Keratinocyte (primary cell): ENCODE results near the gene ADAM19.
"Not testable (repeated sequence)": the region's sequence is repeated elsewhere in the genome, so short reads cannot be mapped to it uniquely, and the experiment has no call there.

Experiments used
- EZH2 ChIP-seq: IDR thresholded peaks from one replicate; pipeline ENCODE4 v1.6.1; 2012; ENCODE audit warnings: inconsistent platforms, mild to moderate bottlenecking, low read length, moderate library complexity
- TF ChIP-seq, protein P1 (sequence below), 3 experiments: IDR thresholded peaks in 1 of 3; conservative IDR thresholded peaks in 1 of 3; optimal IDR thresholded peaks in 1 of 3; 2 replicates in 2 of 3; 3 replicates in 1 of 3; pipeline versions ENCODE3 to v1.5.1; 2011; ENCODE audit warnings: low read length in 3 of 3, mild to moderate bottlenecking in 3 of 3, moderate library complexity in 2 of 3, control low read depth in 1 of 3, inconsistent platforms in 1 of 3; ENCODE audit not compliant: insufficient read depth in 2 of 3; ENCODE audit errors: extremely low read depth in 1 of 3

DNA sequence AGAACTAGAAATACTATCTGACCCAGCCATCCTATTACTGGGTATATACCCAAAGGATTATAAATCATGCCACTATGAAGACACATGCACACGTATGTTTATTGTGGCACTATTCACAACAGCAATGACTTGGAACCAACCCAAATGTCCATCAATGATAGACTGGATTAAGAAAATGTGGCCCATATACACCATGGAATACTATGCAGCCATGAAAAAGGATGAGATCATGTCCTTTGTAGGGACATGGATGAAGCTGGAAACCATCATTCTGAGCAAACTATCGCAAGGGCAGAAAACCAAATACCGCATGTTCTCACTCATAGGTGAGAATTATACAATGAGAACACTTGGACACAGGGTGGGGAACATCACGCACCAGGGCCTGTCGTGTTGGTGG lies 145.7 kb downstream of the ADAM19 start:
- TF ChIP-seq EZH2: not testable (repeated sequence)
- TF ChIP-seq, protein P1, sequence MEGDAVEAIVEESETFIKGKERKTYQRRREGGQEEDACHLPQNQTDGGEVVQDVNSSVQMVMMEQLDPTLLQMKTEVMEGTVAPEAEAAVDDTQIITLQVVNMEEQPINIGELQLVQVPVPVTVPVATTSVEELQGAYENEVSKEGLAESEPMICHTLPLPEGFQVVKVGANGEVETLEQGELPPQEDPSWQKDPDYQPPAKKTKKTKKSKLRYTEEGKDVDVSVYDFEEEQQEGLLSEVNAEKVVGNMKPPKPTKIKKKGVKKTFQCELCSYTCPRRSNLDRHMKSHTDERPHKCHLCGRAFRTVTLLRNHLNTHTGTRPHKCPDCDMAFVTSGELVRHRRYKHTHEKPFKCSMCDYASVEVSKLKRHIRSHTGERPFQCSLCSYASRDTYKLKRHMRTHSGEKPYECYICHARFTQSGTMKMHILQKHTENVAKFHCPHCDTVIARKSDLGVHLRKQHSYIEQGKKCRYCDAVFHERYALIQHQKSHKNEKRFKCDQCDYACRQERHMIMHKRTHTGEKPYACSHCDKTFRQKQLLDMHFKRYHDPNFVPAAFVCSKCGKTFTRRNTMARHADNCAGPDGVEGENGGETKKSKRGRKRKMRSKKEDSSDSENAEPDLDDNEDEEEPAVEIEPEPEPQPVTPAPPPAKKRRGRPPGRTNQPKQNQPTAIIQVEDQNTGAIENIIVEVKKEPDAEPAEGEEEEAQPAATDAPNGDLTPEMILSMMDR (optimal IDR thresholded peaks at IDR 0.05 in 1 of 3, IDR thresholded peaks at IDR 0.05 in 1 of 3, conservative IDR thresholded peaks at IDR 0.05 in 1 of 3; ENCODE audit: extremely low read depth in 1 of 3, insufficient read depth in 2 of 3, low read length in 3 of 3): not testable (repeated sequence)
